ENCODE results near the gene NAA25.

Gene NAA25

DNA sequence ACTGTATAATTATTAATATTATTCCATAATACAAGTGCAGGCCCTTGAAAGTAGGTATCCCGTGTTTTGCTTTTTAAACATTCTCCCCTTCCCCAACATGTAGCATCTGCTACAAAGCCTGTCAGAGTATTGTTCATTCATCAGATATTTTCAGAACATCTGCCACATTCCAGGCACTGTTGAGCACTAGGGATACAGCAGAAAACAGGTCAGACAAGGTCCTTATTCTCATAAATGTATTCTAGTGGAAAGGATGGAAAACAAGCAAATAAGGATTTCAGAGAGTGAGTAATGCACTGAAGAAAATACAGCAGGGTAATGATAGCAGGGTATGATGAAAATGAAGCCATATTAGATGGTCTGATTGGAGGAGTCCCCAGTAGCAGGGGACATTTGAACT lies 91.5 kb downstream of the NAA25 start:
- DNase-seq = no peak
- H3K4me1 ChIP-seq = no peaks in the 10 kb centered on the region
- H3K27me3 ChIP-seq = no peaks in the 10 kb centered on the region
- no peaks in the 10 kb centered on the region for H3K9me3 ChIP-seq
- no peak overlapping the region for H3K4me3 ChIP-seq (ENCODE audit: low read depth, low read length)
- TF ChIP-seq, protein P1, sequence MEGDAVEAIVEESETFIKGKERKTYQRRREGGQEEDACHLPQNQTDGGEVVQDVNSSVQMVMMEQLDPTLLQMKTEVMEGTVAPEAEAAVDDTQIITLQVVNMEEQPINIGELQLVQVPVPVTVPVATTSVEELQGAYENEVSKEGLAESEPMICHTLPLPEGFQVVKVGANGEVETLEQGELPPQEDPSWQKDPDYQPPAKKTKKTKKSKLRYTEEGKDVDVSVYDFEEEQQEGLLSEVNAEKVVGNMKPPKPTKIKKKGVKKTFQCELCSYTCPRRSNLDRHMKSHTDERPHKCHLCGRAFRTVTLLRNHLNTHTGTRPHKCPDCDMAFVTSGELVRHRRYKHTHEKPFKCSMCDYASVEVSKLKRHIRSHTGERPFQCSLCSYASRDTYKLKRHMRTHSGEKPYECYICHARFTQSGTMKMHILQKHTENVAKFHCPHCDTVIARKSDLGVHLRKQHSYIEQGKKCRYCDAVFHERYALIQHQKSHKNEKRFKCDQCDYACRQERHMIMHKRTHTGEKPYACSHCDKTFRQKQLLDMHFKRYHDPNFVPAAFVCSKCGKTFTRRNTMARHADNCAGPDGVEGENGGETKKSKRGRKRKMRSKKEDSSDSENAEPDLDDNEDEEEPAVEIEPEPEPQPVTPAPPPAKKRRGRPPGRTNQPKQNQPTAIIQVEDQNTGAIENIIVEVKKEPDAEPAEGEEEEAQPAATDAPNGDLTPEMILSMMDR (IDR thresholded peaks at IDR 0.05; ENCODE audit: low read depth, low read length) = no peak
- peaks cover 44% of the 10 kb centered on the region for H3K36me3 ChIP-seq

DNA sequence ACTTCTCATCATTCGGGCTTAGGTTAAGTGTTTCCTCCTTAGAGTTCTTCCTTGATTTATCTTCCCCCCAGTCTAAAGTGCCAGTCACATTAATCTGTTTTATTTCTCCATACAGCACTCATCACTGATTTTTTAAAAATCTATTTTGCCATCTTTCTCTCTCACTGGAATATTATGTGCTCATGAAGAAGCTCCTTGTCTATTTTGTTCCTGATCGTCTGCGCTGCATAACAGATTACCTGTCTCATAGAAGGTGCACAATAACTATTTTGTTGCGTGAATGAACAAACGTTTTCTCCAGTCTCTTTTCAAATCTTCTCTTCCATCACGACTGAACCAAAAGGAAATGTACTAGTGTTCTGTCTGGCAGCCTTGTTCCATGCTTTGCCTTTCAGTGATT lies 92.6 kb downstream of the NAA25 start:
- DNase-seq = no peak
- peaks cover 36% of the 10 kb centered on the region for H3K36me3 ChIP-seq
- H3K27me3 ChIP-seq = no peaks in the 10 kb centered on the region
- no peak overlapping the region for H3K4me3 ChIP-seq (ENCODE audit: low read depth, low read length)
- TF ChIP-seq, protein P1 (IDR thresholded peaks at IDR 0.05; ENCODE audit: low read depth, low read length) = no peak
- no peaks in the 10 kb centered on the region for H3K9me3 ChIP-seq
- H3K4me1 ChIP-seq = no peaks in the 10 kb centered on the region

DNA sequence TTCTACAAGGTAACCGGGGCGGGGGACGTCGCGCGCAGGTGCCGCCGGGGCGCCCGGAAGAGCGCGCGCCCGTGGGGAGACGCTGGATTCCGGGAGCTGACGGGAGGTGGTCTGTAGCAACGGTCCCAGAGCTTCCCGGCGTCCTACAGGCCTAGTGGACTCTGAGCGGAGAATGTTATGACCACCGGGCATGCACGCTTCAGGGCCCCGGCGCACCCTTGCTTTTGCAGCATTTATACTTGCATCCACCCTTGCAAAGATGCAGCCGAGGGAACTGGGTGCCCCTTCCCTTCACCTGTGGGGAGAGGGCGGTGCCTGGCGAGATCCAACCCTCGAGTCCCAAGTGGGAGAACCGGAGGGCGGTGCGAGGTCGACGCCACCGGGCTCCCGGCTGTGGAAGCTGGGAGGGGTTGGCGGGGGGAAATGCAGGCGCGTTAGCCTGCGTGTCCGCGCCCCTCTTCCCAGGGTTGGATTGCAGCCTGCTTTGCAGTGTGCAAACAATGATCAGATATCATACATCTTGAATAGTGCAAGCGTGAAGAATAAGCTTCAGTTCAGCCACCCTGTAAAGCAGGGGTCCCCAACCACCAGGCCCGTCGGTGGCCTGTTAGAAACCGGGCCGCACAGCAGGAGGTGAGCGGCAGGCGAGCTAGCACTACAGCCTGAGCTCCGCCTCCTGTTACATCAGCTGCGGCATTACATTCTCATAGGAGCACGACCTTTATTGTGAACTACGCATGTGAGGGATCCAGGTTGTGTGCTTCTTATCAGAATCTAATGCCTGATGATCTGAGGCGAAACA lies 94.8 kb downstream of the NAA25 start:
- TF ChIP-seq, protein P1 (IDR thresholded peaks at IDR 0.05; ENCODE audit: low read depth, low read length) = no peak
- DNase-seq = peak; percentile 70
- no peaks in the 10 kb centered on the region for H3K4me1 ChIP-seq
- peak overlapping the region; percentile 75 for H3K4me3 ChIP-seq (ENCODE audit: low read depth, low read length)
- H3K9me3 ChIP-seq = no peaks in the 10 kb centered on the region
- peaks cover 21% of the 10 kb centered on the region for H3K36me3 ChIP-seq
- H3K27me3 ChIP-seq = no peaks in the 10 kb centered on the region

DNA sequence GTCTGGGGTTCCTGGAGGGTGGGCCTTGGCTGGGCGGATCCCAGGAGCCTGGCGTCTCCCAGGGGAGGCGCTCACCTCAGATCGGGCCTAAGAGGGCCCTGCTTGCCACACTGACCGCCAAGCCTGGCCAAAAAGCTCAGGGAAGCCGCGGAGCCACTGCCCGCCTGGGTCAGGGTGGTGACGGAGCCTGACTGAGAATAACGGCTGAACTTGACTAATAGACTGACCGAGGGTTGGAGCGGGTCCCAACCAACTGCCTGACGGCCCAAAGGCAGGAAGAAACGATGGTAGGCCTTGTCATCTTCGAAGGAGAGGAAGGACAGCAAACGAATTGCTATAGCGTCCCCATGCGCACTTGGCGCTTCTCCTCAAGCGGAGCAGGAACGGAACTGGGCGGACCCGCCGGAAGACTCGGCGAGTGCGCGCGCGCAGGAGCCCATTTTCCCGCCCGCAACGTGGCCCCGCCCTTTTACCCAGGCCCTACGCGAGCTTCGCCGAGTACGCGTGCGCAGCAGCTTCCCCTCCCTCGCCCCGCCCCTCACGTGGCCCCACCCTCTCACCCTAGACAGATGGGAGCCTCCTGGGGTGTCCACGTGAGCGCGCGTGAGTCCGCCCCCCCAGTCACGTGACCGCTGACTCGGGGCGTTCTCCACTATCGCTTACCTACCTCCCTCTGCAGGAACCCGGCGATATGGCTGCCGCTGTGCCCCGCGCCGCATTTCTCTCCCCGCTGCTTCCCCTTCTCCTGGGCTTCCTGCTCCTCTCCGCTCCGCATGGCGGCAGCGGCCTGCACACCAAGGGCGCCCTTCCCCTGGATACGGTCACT lies 95.6 kb downstream of the NAA25 start, which contains the start of the genes ERP29 and TMEM116:
ERP29 (plus strand) TSS at position 652 of the 826 bp plus-strand sequence; CDS start at position 692, 40 bp downstream.
TMEM116 (minus strand) TSS at position 391 of the 826 bp plus-strand sequence. CDS start 7,895 bp downstream, outside the sequence.
- H3K4me3 ChIP-seq (ENCODE audit: low read depth, low read length) = peak within 1 kb of the TSS; percentile 78
- TF ChIP-seq, protein P1 (IDR thresholded peaks at IDR 0.05; ENCODE audit: low read depth, low read length) = peak; percentile 48
- DNase-seq = peak; percentile 100
- no peaks in the 10 kb centered on the region for H3K4me1 ChIP-seq
- peaks cover 17% of the 10 kb centered on the region for H3K36me3 ChIP-seq
- H3K9me3 ChIP-seq = no peaks in the 10 kb centered on the region
- H3K27me3 ChIP-seq = no peaks in the 10 kb centered on the region

DNA sequence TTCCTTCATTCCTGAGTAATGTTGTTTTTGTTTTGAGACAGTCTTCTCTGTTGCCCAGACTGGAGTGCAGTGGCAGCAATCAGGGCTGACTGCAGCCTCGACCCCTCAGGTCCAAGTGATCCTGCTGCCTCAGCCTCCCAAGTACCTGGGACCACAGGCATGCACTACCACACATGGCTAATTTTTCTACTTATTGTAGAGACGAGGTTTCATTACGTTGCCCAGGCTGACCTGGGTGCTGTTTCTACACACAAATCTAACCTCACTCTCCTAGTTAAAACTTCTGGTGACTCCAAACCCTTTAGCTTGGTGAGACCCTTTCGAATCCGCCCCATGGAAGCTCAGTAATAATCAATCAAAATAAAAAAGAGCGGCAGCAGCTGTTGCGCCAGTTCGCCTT lies 96.9 kb downstream of the NAA25 start:
- H3K36me3 ChIP-seq = peaks cover 15% of the 10 kb centered on the region
- TF ChIP-seq, protein P1 (IDR thresholded peaks at IDR 0.05; ENCODE audit: low read depth, low read length) = no peak
- H3K4me3 ChIP-seq (ENCODE audit: low read depth, low read length) = no peak overlapping the region; the same call in 1 of the 2 replicates
- H3K27me3 ChIP-seq = no peaks in the 10 kb centered on the region
- H3K4me1 ChIP-seq = no peaks in the 10 kb centered on the region
- H3K9me3 ChIP-seq = no peaks in the 10 kb centered on the region
- no peak for DNase-seq

Measured in BE2C (cell line).